Osteocyte (in vitro differentiated cells): ENCODE data around the gene TRIO. TPM values are rescaled to one million over a fixed set of nuclear protein-coding genes. Genes with fewer than 3 reads are reported as not detected.

Experiments
- DNase-seq: peaks from one replicate; pipeline ENCODE4 v3.0.0; 2021; ENCODE audit warnings: mixed read lengths; ENCODE audit not compliant: unreplicated experiment; ENCODE audit errors: extremely low spot score
- H3K27ac Mint-ChIP-seq: one replicate; pipeline ENCODE4 v1.8.0; 2021; ENCODE audit warnings: mild to moderate bottlenecking, mixed read lengths; ENCODE audit not compliant: unreplicated experiment
- H3K27me3 Mint-ChIP-seq: one replicate; pipeline ENCODE4 v1.8.0; 2021; ENCODE audit warnings: mixed read lengths; ENCODE audit not compliant: unreplicated experiment
- H3K36me3 Mint-ChIP-seq: one replicate; pipeline ENCODE4 v1.8.0; 2021; ENCODE audit warnings: mixed read lengths; ENCODE audit not compliant: unreplicated experiment
- H3K4me1 Mint-ChIP-seq: one replicate; pipeline ENCODE4 v1.8.0; 2021; ENCODE audit warnings: mixed read lengths; ENCODE audit not compliant: unreplicated experiment
- H3K4me3 Mint-ChIP-seq: one replicate; pipeline ENCODE4 v1.8.0; 2021; ENCODE audit warnings: mild to moderate bottlenecking, moderate library complexity, mixed read lengths; ENCODE audit not compliant: unreplicated experiment
- H3K9me3 Mint-ChIP-seq: one replicate; pipeline ENCODE4 v1.8.0; 2021; ENCODE audit warnings: mixed read lengths; ENCODE audit not compliant: unreplicated experiment
- CTCF ChIP-seq: fragments of 200-600 bp; sonication (generic); IDR thresholded peaks from 2 replicates; pipeline ENCODE4 v1.5.0; 2021; ENCODE audit warnings: antibody characterized with exemption, mild to moderate bottlenecking, moderate library complexity
- total RNA-seq: library from RNA; stranded (reverse); gene quantifications from 2 replicates; pipeline ENCODE4 v1.2.1, GENCODE V29; 2021

Gene TRIO
- total RNA-seq, 1 donor from 2014 or later = 336 TPM

GRCh38 chr5:14341571-14342230 lies 198.6 kb downstream of the TRIO start:
- Mint-ChIP-seq H3K27me3 (no peaks in the 10 kb centered on the region), H3K9me3 (no peaks in the 10 kb centered on the region), H3K4me1 (peaks cover 59% of the 10 kb centered on the region), H3K27ac (no peak overlapping the region), H3K4me3 (no peak overlapping the region), H3K36me3 (peaks cover 29% of the 10 kb centered on the region)
- no peak for TF ChIP-seq CTCF
- no peak for DNase-seq

GRCh38 chr5:14342306-14342705 lies 199.2 kb downstream of the TRIO start:
- peak overlapping the region; percentile 46 for H3K27ac Mint-ChIP-seq
- peaks cover 53% of the 10 kb centered on the region for H3K4me1 Mint-ChIP-seq
- no peaks in the 10 kb centered on the region for H3K9me3 Mint-ChIP-seq
- peaks cover 28% of the 10 kb centered on the region for H3K36me3 Mint-ChIP-seq
- no peak for TF ChIP-seq CTCF
- H3K27me3 Mint-ChIP-seq = no peaks in the 10 kb centered on the region
- H3K4me3 Mint-ChIP-seq = no peak overlapping the region
- DNase-seq = no peak

- Mint-ChIP-seq H3K27ac (no peak overlapping the region), H3K36me3 (peaks cover 36% of the 10 kb centered on the region), H3K4me1 (peaks cover 46% of the 10 kb centered on the region), H3K4me3 (no peak overlapping the region), H3K9me3 (no peaks in the 10 kb centered on the region), H3K27me3 (no peaks in the 10 kb centered on the region)
- DNase-seq = no peak
- no peak for TF ChIP-seq CTCF
These were observed 200.2 kb downstream of the TRIO start for GRCh38 chr5:14343376-14343775.

- Mint-ChIP-seq H3K36me3 (peaks cover 32% of the 10 kb centered on the region), H3K9me3 (no peaks in the 10 kb centered on the region), H3K4me1 (peaks cover 11% of the 10 kb centered on the region), H3K27me3 (no peaks in the 10 kb centered on the region), H3K27ac (no peak overlapping the region), H3K4me3 (no peak overlapping the region)
- no peak for TF ChIP-seq CTCF
- no peak for DNase-seq
These were observed 204.4 kb downstream of the TRIO start for GRCh38 chr5:14347522-14347921.

GRCh38 chr5:14348142-14348541 lies 205.0 kb downstream of the TRIO start:
- H3K4me1 Mint-ChIP-seq = peaks cover 11% of the 10 kb centered on the region
- H3K27me3 Mint-ChIP-seq = no peaks in the 10 kb centered on the region
- no peak overlapping the region for H3K4me3 Mint-ChIP-seq
- H3K27ac Mint-ChIP-seq = no peak overlapping the region
- no peak for DNase-seq
- peaks cover 30% of the 10 kb centered on the region for H3K36me3 Mint-ChIP-seq
- H3K9me3 Mint-ChIP-seq = no peaks in the 10 kb centered on the region
- no peak for TF ChIP-seq CTCF
